Neural cell (in vitro differentiated cells): ENCODE results near the gene FGF1.

Experiments
- CTCF ChIP-seq: fragments of 450-650 bp; IDR thresholded peaks from 2 replicates; pipeline ENCODE4 v1.5.1; 2014; ENCODE audit warnings: antibody characterized with exemption, mild to moderate bottlenecking, moderate library complexity; ENCODE audit not compliant: poor library complexity, severe bottlenecking
- EZH2 ChIP-seq: fragments of 200-600, 300-800 bp; shearing (Covaris generic), sonication (generic); IDR thresholded peaks from 2 replicates; pipeline ENCODE4 v1.6.1; 2014; ENCODE audit warnings: antibody characterized with exemption, low read length, borderline replicate concordance, mild to moderate bottlenecking; ENCODE audit not compliant: insufficient read depth, poor library complexity, severe bottlenecking
- REST ChIP-seq: IDR thresholded peaks from 2 replicates; pipeline ENCODE4 v1.6.1; 2012; ENCODE audit warnings: borderline replicate concordance

- TF ChIP-seq REST, result no peak
- TF ChIP-seq CTCF, result no peak
- TF ChIP-seq EZH2, result no peak
Measured at GRCh38 chr5:142663246-142663645, 22.6 kb downstream of the FGF1 start.
